ENCODE results near the gene BRD3OS.

Gene BRD3OS

GRCh38 chr9:134035041-134036039 is 10.1 kb downstream of the BRD3OS start:
- DNase-seq, result no peak

GRCh38 chr9:134036130-134036529 is 10.8 kb downstream of the BRD3OS start:
- DNase-seq, result no peak

- no peak for DNase-seq
Measured at GRCh38 chr9:134037641-134038040, 12.4 kb downstream of the BRD3OS start.

GRCh38 chr9:134039386-134040175 is 14.3 kb downstream of the BRD3OS start:
- no peak for DNase-seq

GRCh38 chr9:134040176-134040565 is 14.9 kb downstream of the BRD3OS start:
- no peak for DNase-seq

- no peak for DNase-seq
Measured at GRCh38 chr9:134040781-134041648, 15.7 kb downstream of the BRD3OS start.

- no peak for DNase-seq
Measured at GRCh38 chr9:134041649-134041962, 16.3 kb downstream of the BRD3OS start.

GRCh38 chr9:134043531-134043988 is 18.3 kb downstream of the BRD3OS start:
- DNase-seq, result no peak

- DNase-seq, result no peak
Measured at GRCh38 chr9:134044944-134045343, 19.7 kb downstream of the BRD3OS start.

GRCh38 chr9:134045841-134046544 is 20.7 kb downstream of the BRD3OS start:
- DNase-seq, result no peak

- DNase-seq, result no peak
Measured at GRCh38 chr9:134046894-134047681, 21.8 kb downstream of the BRD3OS start.

- DNase-seq, result no peak
Measured at GRCh38 chr9:134047868-134048581, 22.7 kb downstream of the BRD3OS start.

- no peak for DNase-seq
Measured at GRCh38 chr9:134048582-134048968, 23.3 kb downstream of the BRD3OS start.

GRCh38 chr9:134049236-134049635 is 24.0 kb downstream of the BRD3OS start:
- DNase-seq, result no peak

GRCh38 chr9:134049772-134050588 is 24.7 kb downstream of the BRD3OS start:
- no peak for DNase-seq

- no peak for DNase-seq
Measured at GRCh38 chr9:134050726-134051125, 25.4 kb downstream of the BRD3OS start.

GRCh38 chr9:134051319-134051718 is 26.0 kb downstream of the BRD3OS start:
- DNase-seq, result no peak

GRCh38 chr9:134052491-134052890 is 27.2 kb downstream of the BRD3OS start:
- DNase-seq, result no peak

GRCh38 chr9:134052941-134053340 is 27.7 kb downstream of the BRD3OS start:
- no peak for DNase-seq

GRCh38 chr9:134053401-134053871 is 28.2 kb downstream of the BRD3OS start:
- no peak for DNase-seq

All from NCI-H1694 treated with DMSO at 0.1 percent for 48 hours (cell line).